Vagina (tissue), 2 donors: ENCODE results near the gene ACTL6B.

ENCODE experiments used
- POLR2A ChIP-seq, 2 donors: fragments of 450-650 bp; IDR thresholded peaks; one replicate each; pipeline ENCODE4 v1.6.1; 2017; ENCODE audit warnings: antibody characterized with exemption in 2 of 2, mild to moderate bottlenecking in 2 of 2, moderate library complexity in 2 of 2
- TF ChIP-seq, protein P1 (sequence below), 3 experiments: fragments of 450-650 bp in 2 of 3; fragments of 200-600 bp in 1 of 3; sonication (generic) in 1 of 3; IDR thresholded peaks; one replicate each; pipeline ENCODE4 v1.5.1; 2017 to 2019; ENCODE audit warnings: antibody characterized with exemption in 3 of 3, mild to moderate bottlenecking in 2 of 3, moderate library complexity in 2 of 3

DNA sequence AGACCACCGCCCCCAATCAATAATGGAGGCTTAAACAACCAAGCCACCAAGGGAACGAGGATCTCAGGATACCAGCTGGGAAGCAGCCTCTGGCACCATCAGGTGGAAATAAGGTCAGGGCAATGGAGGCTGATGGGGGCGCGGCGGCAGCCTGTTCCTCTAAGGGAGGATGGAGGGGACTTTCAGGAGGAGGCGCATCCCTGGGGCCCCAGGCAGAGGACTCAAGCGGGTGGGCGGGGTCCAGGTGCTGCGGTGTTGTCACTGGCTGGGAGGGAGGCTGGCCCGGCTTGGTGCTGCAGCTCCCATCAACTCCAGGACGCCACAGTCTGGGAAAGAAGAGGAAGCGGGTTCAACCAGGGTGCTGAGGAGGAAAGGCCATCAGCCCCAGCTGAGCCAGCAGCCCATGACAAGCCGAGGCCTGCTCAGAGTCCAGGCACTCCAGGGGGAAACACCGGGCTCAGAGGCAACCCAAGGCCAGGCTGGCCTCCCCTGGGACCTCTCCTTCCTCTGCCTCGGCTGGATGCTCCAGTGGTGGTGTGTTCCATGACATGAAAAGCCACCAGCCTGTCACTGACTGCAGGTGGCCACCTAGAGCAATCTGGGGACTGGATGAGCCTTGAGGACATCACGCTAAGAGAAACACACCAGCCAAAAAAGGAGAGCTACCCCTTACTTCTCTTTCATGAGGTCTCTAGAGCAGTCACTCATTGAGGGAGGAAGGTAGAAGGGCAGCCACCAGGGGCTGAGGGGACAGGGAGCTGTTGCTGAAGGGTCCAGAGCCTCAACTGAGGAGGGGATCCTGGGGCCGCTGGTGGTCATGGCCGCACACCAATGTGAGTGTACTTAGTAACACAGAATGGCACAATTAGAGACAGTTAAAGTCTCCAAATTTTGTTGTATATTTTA lies 33.2 kb upstream of the ACTL6B start:
- TF ChIP-seq, protein P1, sequence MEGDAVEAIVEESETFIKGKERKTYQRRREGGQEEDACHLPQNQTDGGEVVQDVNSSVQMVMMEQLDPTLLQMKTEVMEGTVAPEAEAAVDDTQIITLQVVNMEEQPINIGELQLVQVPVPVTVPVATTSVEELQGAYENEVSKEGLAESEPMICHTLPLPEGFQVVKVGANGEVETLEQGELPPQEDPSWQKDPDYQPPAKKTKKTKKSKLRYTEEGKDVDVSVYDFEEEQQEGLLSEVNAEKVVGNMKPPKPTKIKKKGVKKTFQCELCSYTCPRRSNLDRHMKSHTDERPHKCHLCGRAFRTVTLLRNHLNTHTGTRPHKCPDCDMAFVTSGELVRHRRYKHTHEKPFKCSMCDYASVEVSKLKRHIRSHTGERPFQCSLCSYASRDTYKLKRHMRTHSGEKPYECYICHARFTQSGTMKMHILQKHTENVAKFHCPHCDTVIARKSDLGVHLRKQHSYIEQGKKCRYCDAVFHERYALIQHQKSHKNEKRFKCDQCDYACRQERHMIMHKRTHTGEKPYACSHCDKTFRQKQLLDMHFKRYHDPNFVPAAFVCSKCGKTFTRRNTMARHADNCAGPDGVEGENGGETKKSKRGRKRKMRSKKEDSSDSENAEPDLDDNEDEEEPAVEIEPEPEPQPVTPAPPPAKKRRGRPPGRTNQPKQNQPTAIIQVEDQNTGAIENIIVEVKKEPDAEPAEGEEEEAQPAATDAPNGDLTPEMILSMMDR (IDR thresholded peaks at IDR 0.05) = no peak
- no peak for TF ChIP-seq POLR2A (IDR thresholded peaks at IDR 0.05)
